GM12875 (cell line): ENCODE data around the gene SLC2A4.
"Not testable (repeated sequence)": the region's sequence is repeated elsewhere in the genome, so short reads cannot be mapped to it uniquely, and the experiment has no call there.

ENCODE experiments used
- H3K4me3 ChIP-seq: one replicate; pipeline ENCODE4 v1.5.1; 2011; ENCODE audit warnings: low read depth, low read length, control low read depth
- TF ChIP-seq, protein P1 (sequence below): IDR thresholded peaks from 2 replicates; pipeline ENCODE4 v1.5.1; 2011; ENCODE audit warnings: low read depth, mild to moderate bottlenecking, control low read depth, inconsistent platforms, low read length, moderate library complexity, borderline replicate concordance; ENCODE audit not compliant: insufficient read depth

SLC2A4 gene

GRCh38 chr17:7241783-7242716 is 39.5 kb upstream of the SLC2A4 start, which contains the start of gene GABARAP:
Gene GABARAP (minus strand): TSS chr17:7242449. CDS start chr17:7242330, 119 bp downstream.
- H3K4me3 ChIP-seq = peak within 1 kb of the TSS; percentile 73
- TF ChIP-seq, protein P1, sequence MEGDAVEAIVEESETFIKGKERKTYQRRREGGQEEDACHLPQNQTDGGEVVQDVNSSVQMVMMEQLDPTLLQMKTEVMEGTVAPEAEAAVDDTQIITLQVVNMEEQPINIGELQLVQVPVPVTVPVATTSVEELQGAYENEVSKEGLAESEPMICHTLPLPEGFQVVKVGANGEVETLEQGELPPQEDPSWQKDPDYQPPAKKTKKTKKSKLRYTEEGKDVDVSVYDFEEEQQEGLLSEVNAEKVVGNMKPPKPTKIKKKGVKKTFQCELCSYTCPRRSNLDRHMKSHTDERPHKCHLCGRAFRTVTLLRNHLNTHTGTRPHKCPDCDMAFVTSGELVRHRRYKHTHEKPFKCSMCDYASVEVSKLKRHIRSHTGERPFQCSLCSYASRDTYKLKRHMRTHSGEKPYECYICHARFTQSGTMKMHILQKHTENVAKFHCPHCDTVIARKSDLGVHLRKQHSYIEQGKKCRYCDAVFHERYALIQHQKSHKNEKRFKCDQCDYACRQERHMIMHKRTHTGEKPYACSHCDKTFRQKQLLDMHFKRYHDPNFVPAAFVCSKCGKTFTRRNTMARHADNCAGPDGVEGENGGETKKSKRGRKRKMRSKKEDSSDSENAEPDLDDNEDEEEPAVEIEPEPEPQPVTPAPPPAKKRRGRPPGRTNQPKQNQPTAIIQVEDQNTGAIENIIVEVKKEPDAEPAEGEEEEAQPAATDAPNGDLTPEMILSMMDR = no peak

DNA sequence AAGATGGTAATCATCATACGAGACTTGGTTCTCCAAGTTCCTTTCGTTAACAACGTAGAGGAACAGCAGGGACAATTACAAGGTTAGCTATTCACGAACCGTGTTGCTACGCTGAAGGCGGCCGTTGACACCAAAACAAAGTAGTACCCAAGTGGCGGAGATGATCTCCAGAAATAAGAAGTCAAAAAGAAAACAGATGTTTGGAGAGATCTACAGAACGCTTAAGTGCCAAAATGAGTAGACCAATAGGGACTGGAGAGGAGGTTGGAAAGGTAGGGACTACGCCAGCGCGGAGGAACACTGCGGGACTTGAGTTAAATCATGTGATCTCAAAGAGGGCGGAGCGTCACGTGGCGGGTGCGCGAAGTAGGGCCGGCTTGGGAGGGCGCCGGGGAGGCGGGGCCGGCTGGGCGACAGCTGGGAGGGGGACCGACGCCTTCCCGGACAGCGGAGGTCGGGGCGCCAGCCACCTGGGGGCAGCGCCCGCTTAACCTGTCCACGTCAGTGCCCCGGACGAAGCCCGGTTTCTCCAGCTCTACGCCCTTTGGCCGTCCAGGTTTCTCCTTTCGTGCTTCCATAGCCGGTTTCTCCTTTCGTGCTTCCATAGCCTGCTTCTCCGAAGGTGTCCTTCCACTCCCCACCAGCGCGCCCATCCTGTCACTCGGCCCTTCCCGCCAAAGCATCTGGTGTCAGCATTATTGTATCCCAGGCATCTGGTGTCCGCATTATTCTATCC is 38.6 kb upstream of the SLC2A4 start:
- H3K4me3 ChIP-seq = peak overlapping the region; percentile 73
- TF ChIP-seq, protein P1 = 0 out of 2 replicates have a peak, but pooled peaks have one; percentile 4

GRCh38 chr17:7243453-7243729 is 38.1 kb upstream of the SLC2A4 start:
- TF ChIP-seq, protein P1 = no peak
- peak overlapping the region; percentile 73 for H3K4me3 ChIP-seq

DNA sequence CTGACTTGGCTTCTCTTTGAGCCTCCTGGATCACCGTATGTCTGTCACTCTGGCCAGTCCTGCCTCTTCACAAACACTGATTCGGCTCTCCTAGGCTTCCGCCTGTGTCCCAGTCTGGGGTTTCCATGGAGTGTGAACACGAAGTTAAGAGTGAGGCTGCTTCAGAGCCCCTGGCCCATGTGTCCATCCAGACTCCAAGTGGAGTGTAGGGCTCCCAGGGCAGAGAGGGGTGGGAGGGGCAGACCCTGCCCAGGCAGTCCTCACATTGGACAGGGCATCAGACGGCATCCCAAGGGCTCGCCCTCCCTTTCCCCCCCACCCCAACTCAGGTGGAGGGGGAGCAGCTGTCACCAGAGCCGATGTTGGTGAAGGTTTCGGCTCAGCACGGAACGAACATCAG is 37.7 kb upstream of the SLC2A4 start:
- not testable (repeated sequence) for H3K4me3 ChIP-seq

- TF ChIP-seq, protein P1 = no peak
- no peak overlapping the region for H3K4me3 ChIP-seq
These were observed 34.7 kb upstream of the SLC2A4 start for GRCh38 chr17:7246779-7247178.

DNA sequence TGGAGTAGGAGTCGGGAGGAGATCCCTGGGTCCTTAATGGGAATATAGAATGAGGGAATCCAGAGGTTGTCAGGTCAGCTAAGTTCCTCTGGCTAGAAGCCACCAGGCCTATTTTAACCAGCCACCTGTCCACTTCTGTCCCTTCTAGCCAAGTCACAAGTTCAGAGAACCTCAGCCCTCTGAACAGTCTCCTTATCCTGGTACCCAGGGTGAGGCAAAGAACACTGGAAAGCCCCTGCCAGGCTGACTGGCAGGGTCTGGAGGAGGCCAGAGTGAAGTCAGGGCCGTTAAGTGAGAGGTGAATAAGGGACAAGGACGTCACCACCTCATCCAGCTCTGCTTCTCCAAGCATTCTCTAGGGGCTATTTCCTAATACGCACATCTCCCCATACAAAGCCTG is 32.7 kb upstream of the SLC2A4 start:
- H3K4me3 ChIP-seq = no peak overlapping the region
- TF ChIP-seq, protein P1 = no peak

GRCh38 chr17:7249214-7249613 is 32.3 kb upstream of the SLC2A4 start:
- H3K4me3 ChIP-seq = no peak overlapping the region
- TF ChIP-seq, protein P1 = no peak
